Muscle of leg (tissue), 11 donors: ENCODE data around the gene ASRGL1. TPM values are rescaled to one million over a fixed set of nuclear protein-coding genes. Genes with fewer than 3 reads are reported as not detected.
A peak's percentile ranks its signal among the peaks of the same experiment; 100 is the strongest.

ENCODE experiments used
- DNase-seq: peaks from one replicate; pipeline ENCODE4 v3.0.0; 2013
- H3K27ac ChIP-seq: one replicate; pipeline ENCODE4 v1.5.1; 2013; ENCODE audit warnings: mild to moderate bottlenecking, low read length, control low read depth
- H3K27me3 ChIP-seq: one replicate; pipeline ENCODE4 v1.6.1; 2013; ENCODE audit warnings: low read length; ENCODE audit not compliant: control insufficient read depth, insufficient read depth
- H3K36me3 ChIP-seq: one replicate; pipeline ENCODE4 v1.6.1; 2013; ENCODE audit warnings: low read length; ENCODE audit not compliant: control insufficient read depth, insufficient read depth
- H3K4me1 ChIP-seq: one replicate; pipeline ENCODE4 v1.6.1; 2013; ENCODE audit warnings: low read length; ENCODE audit not compliant: control insufficient read depth, insufficient read depth
- H3K4me3 ChIP-seq: one replicate; pipeline ENCODE4 v1.5.1; 2013; ENCODE audit warnings: low read length, control low read depth
- H3K9me3 ChIP-seq: replicated peaks from 2 replicates; pipeline ENCODE4 v1.6.1; 2013; ENCODE audit warnings: low read depth, low read length; ENCODE audit not compliant: control insufficient read depth
- WGBS: methylation state at CpG from one replicate; pipeline ENCODE4 v1.1.5; 2013; ENCODE audit warnings: missing lambda C conversion rate; ENCODE audit not compliant: insufficient coverage; 5-methylcytosine and 5-hydroxymethylcytosine counted together
- polyA plus RNA-seq, 8 donors: library from polyadenylated mRNA; unstranded; fragments of 120-200 nt; gene quantifications; one replicate each; pipeline versions ENCODE4 v1.2.1 to v1.2.3, GENCODE V29; 2013; ENCODE audit warnings: inconsistent platforms in 1 of 8, low replicate concordance in 1 of 8; ENCODE audit not compliant: insufficient read length in 8 of 8, insufficient read depth in 1 of 8
- total RNA-seq: library from RNA; stranded (reverse); fragments of 120-200 nt; gene quantifications from one replicate; pipeline ENCODE4 v1.2.4, GENCODE V29; 2013

Gene ASRGL1
- total and polyA plus RNA-seq, 9 donors, result 2.4 to 5.5 (median 3.6) TPM

DNA sequence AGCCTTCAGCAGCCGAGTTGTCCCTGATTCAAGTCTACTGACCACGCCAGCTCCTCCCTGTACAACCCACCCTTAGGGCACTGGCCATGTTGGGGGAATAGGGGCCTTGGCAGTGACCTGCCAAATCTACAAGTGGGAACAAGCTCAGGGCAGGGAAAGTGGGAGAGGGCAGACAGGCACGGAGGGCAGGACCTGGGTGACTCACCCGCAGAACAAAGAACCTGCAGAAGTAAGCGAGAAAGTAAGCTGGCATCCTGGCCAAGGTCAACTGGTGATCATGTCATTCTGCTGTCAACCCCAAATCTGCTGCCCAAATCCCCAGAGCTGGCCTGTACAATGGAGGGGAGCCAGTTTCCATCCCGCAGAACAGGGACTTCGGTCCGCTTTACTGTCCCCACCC is 73.7 kb downstream of the ASRGL1 start:
- Histone ChIP-seq H3K27me3 (no peaks in the 10 kb centered on the region), H3K4me1 (peaks cover 18% of the 10 kb centered on the region), H3K36me3 (no peaks in the 10 kb centered on the region), H3K27ac (no peak overlapping the region), H3K9me3 (no peaks in the 10 kb centered on the region), H3K4me3 (no peak overlapping the region)
- 81% methylated on average over 6 of the region's 8 CpGs for WGBS
- no peak for DNase-seq

DNA sequence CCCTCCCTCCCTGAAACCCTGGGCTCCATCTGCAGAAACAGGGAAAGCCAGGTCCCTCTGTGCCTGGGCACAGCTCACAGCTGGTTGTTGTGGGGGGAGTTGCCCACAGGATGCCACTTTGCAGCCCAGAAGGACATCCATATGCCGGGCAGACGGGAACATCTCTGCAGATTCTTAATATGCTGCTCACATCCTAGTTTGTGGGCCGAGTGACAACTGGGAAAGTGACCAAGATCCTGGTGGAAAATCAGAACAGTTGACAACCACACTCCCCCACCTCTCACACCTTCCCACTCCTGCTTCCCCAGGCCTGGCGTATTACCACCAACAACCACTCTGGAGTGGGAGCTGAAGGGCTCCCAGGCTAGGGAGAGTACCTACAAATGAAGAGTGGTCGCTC is 74.3 kb downstream of the ASRGL1 start:
- Histone ChIP-seq H3K9me3 (no peaks in the 10 kb centered on the region), H3K27me3 (no peaks in the 10 kb centered on the region), H3K4me3 (no peak overlapping the region), H3K27ac (no peak overlapping the region), H3K36me3 (no peaks in the 10 kb centered on the region), H3K4me1 (peaks cover 12% of the 10 kb centered on the region)
- DNase-seq, result peak; percentile 67
- 60% methylated on average over 1 of the region's 5 CpGs for WGBS

DNA sequence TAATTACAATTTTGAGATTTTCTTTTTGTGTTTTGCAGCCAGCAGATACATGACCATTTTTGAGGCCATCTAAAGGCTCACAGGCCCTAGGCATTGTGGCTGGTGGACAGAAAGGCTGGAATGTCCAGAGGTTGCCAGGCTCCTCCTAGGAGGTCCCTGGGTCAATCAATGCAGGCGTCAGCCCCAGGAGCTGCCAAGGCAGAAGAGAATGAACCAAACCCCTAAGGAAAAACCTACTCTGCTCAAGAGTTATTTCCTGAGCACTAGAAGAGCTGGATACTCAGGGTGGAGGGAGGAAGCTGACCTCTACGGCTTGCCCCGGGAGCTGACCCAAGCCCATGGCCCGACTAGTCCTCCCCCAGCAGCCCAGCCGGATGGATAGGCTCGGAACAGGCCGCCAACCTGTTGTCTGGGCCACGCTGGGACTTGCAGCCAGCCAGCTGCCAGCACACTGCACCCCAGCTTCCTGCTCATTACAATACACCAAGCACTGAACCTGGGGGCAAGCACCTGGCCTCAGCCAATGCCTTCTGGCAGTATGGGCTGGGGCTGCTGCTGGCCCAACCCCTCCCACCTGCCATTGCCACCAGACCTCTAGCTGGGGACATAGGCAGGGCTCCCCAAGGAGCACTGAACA is 75.9 kb downstream of the ASRGL1 start:
- DNase-seq, result no peak
- Histone ChIP-seq H3K4me1 (peaks cover 11% of the 10 kb centered on the region), H3K27ac (no peak overlapping the region), H3K9me3 (no peaks in the 10 kb centered on the region), H3K36me3 (no peaks in the 10 kb centered on the region), H3K4me3 (no peak overlapping the region), H3K27me3 (no peaks in the 10 kb centered on the region)
- WGBS, result 54% methylated on average over 7 of the region's 8 CpGs

DNA sequence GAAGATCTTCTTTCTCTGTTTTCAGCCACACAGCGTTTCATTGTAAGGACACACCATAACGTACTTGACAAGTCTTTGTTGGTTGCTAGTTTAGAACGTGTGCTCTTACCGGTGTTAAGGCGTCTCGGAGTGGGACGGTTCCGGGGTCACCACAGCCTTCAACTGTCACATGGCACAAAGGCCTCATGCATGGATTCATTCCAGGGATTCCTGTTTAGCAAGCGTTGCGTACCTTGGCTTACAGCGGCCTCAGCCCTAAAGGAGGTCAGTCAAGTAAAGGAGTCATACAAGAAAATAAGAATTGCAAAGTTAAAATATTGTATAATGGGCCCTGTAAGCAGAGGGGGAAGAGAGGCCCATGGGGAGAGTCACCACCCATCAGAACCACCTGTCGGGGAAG is 79.3 kb downstream of the ASRGL1 start:
- no peaks in the 10 kb centered on the region for H3K27me3 ChIP-seq
- H3K4me3 ChIP-seq, result no peak overlapping the region
- 82% methylated on average over 10 of the region's 12 CpGs for WGBS
- H3K36me3 ChIP-seq, result no peaks in the 10 kb centered on the region
- no peak for DNase-seq
- H3K27ac ChIP-seq, result no peak overlapping the region
- H3K9me3 ChIP-seq, result no peaks in the 10 kb centered on the region
- H3K4me1 ChIP-seq, result peaks cover 26% of the 10 kb centered on the region

DNA sequence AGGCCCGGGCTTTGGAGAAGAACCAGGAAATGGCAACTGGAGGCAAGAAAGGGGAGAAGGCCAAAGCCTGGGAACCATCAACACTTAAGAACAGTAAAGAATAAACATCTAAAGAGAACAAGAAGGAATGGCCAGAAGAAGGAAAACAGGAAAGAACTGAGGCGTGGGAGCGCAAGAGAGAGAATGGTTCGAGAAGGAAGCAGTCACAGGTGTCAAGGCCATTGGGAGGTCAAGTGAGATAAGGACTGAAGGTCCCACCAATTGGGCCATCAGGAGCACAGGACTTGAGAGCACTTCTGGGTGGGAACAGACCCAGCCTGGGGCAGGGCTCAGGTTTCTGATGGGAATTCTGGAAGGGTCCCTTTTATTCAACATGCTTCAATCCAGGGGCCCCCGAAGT is 80.9 kb downstream of the ASRGL1 start:
- Histone ChIP-seq H3K27ac (no peak overlapping the region), H3K4me3 (no peak overlapping the region), H3K27me3 (no peaks in the 10 kb centered on the region), H3K9me3 (no peaks in the 10 kb centered on the region), H3K36me3 (no peaks in the 10 kb centered on the region), H3K4me1 (peaks cover 29% of the 10 kb centered on the region)
- 80% methylated on average over 3 of the region's 5 CpGs for WGBS
- no peak for DNase-seq

DNA sequence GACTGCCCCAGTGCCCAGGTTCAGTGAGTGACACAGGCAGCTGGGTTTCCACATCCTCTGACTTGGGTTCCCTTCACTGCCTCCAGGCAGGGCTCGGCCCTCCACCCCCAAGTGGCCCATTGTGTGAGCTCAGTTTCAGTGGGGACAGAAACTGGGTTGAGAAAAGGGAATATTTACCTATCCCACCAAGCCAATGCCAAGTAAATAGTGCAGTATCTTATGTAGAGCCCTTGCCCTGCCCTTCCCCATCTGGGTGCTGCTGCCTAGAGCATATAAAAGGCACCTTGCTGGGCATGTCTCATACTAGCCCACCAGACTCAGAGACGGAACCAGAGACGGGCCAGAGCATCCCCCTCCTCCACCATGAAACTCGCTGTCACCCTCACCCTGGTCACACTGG is 81.5 kb downstream of the ASRGL1 start, which contains the start of gene SCGB1A1:
Gene SCGB1A1, plus strand, starts transcription at position 301 of the 400 bp plus-strand sequence. Its CDS starts 63 bp downstream, at position 364.
- H3K27me3 ChIP-seq, result no peaks in the 10 kb centered on the region
- 100% methylated on average over 2 of the region's 4 CpGs for WGBS
- H3K4me3 ChIP-seq, result no peak within 1 kb of the TSS
- no peaks in the 10 kb centered on the region for H3K36me3 ChIP-seq
- no peaks in the 10 kb centered on the region for H3K9me3 ChIP-seq
- peak within 1 kb of the TSS; percentile 71 for H3K27ac ChIP-seq
- H3K4me1 ChIP-seq, result peaks cover 24% of the 10 kb centered on the region
- no peak for DNase-seq

DNA sequence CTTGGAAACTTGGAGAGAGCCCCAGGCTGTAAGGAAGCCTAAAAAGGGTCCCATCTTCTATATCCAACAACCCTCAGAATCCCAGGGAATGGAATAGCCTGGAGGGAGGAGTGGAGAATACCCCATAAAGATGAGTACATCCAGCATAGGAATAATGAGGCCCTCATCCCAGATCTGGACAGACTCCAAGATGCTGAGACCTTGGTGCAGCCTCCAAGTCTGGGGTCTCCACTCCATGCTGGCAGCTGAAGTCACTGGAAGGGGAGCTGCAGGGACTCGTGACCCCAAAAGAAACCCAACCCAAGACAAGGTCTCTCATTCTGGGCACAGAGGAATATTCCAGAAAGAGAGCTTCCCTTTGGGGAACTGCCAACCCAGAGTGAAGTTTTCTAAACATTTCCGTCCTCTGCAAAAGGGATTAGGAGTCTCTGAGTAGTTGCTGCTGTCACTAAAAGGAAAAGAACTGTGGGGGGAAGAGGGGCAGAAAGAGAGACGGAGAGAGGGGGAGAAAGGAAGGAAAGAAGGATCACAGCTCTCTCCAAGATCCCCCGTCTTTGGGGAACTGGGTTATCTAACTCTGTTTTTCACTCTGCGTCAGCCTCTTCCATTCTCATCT is 82.2 kb downstream of the ASRGL1 start:
- Histone ChIP-seq H3K9me3 (no peaks in the 10 kb centered on the region), H3K4me1 (peaks cover 27% of the 10 kb centered on the region), H3K27ac (peak overlapping the region; percentile 71), H3K4me3 (no peak overlapping the region), H3K27me3 (no peaks in the 10 kb centered on the region), H3K36me3 (no peaks in the 10 kb centered on the region)
- DNase-seq, result peak; percentile 88
- WGBS, result 10% methylated on average over 2 of the region's 5 CpGs

DNA sequence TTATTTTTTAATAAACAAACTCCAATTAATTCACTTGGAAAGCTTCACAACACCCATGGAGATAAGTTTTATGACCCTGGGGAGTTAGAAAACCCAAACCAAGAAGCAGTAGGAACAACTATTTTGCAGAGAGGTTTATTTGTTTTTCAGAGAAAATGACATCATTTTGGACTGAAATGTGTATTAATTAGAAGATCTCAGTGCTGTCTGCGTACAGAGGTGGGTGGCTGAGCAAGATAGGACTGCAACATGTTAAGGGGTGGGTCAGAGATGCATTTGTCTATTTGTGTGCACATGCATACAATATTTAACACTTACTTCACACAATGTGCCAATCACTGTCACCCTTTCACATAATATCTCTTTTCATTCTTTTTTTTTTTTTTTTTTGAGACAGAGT is 82.7 kb downstream of the ASRGL1 start:
- no CpG with 5 or more reads among the region's 1 CpG for WGBS
- Histone ChIP-seq H3K9me3 (no peaks in the 10 kb centered on the region), H3K4me3 (no peak overlapping the region), H3K36me3 (no peaks in the 10 kb centered on the region), H3K27me3 (no peaks in the 10 kb centered on the region), H3K27ac (peak overlapping the region; percentile 71), H3K4me1 (peaks cover 30% of the 10 kb centered on the region)
- DNase-seq, result no peak

DNA sequence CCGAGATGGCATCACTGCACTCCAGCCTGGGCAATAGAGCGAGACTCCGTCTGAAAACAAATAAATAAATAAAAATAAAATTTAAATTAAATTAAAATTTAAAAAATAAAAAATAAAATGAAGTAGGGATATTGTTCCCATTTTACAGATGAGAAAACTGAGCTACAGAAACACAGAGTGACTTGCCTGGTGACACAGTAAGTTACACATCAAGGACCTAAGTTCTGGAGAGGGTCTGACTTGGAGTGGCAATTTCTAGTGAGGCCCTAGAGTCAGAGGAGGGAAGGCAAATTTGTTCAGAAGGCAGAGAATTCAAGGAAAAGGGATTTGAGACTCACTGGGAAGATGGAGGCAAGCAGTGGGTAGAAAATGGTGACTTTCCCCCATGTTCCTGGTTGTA is 83.6 kb downstream of the ASRGL1 start:
- no peaks in the 10 kb centered on the region for H3K9me3 ChIP-seq
- no peak overlapping the region for H3K27ac ChIP-seq
- no peaks in the 10 kb centered on the region for H3K27me3 ChIP-seq
- no peak overlapping the region for H3K4me3 ChIP-seq
- no CpG with 5 or more reads among the region's 3 CpGs for WGBS
- DNase-seq, result no peak
- no peaks in the 10 kb centered on the region for H3K36me3 ChIP-seq
- peaks cover 30% of the 10 kb centered on the region for H3K4me1 ChIP-seq

DNA sequence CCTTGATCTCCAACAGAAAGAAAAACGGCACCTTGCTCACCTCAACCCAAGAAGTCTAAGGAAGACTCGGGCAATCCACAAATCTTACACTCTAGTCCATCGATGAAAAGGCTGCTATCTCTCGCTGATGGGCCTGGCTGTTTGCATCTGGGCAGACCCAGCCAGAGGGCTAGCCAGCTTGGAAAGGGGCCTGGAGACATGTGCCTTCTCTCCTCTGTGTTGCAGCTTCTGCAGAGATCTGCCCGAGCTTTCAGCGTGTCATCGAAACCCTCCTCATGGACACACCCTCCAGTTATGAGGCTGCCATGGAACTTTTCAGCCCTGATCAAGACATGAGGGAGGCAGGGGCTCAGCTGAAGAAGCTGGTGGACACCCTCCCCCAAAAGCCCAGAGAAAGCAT is 84.7 kb downstream of the ASRGL1 start:
- Histone ChIP-seq H3K36me3 (no peaks in the 10 kb centered on the region), H3K4me1 (peaks cover 30% of the 10 kb centered on the region), H3K9me3 (no peaks in the 10 kb centered on the region), H3K4me3 (no peak overlapping the region), H3K27me3 (no peaks in the 10 kb centered on the region), H3K27ac (no peak overlapping the region)
- 49% methylated on average over 6 of the region's 7 CpGs for WGBS
- peak; percentile 60 for DNase-seq
